GM12864 (cell line): ENCODE data around the gene TAX1BP1.

Source experiments
- DNase-seq: peaks from one replicate; pipeline ENCODE4 v3.0.0-alpha.2; 2011; ENCODE audit warnings: low read depth
- H3K4me3 ChIP-seq: 2 replicates; pipeline ENCODE4 v1.5.1; 2011; ENCODE audit warnings: mild to moderate bottlenecking, low read depth, low read length, control low read depth
- CTCF ChIP-seq: IDR thresholded peaks from 2 replicates; pipeline ENCODE4 v1.5.1; 2011; ENCODE audit warnings: low read depth, mild to moderate bottlenecking, moderate library complexity, low read length, control low read depth, inconsistent platforms; ENCODE audit errors: missing control alignments

TAX1BP1 gene

GRCh38 chr7:27746978-27747377 is 7.0 kb downstream of the TAX1BP1 start:
- DNase-seq, result no peak
- H3K4me3 ChIP-seq, result no peak overlapping the region
- TF ChIP-seq CTCF, result no peak

GRCh38 chr7:27747589-27748368 is 7.8 kb downstream of the TAX1BP1 start:
- DNase-seq, result no peak

GRCh38 chr7:27750316-27750715 is 10.4 kb downstream of the TAX1BP1 start:
- no peak for TF ChIP-seq CTCF
- H3K4me3 ChIP-seq, result no peak overlapping the region
- no peak for DNase-seq

More at GRCh38 chr7:27747589-27748368, 7.8 kb downstream of the TAX1BP1 start:
- TF ChIP-seq CTCF, result no peak
- H3K4me3 ChIP-seq, result no peak overlapping the region

DNA sequence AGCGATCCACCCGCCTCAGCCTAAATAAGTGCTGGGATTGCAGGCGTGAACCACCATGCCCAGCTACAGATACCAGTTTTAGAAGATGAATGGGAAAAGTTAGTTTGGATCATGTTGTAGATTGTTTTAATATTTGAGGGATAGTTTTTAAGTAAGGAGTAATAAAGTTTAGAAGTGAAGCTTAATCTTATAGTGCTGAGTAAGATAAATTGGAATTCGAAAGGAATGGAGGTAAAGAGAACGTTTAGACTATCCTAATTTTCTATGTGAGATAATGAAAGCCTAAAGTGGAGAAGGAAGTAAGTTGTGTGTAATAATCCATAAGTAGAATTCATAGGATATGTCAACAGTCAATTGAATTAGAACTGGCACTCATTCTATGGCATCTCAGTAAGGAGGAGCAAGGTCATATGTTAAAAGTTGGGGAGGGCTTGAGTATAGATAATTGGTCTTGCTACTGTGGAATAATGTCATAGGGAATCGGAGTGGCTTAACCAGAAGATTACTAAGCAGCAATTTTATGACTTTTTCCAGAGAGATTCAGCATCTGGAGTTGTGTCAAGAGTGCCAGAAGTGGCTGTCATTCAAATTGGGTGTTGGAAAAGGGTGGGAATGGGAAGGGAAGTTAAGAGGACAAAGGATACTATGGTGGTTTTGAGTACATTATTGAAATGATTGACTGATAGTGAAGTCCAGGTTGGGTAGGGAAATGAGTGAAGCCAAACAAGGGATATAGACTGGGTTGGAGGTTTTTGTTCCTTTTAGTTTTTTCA is 12.1 kb downstream of the TAX1BP1 start:
- DNase-seq, result no peak
- H3K4me3 ChIP-seq, result no peak overlapping the region
- TF ChIP-seq CTCF, result no peak

GRCh38 chr7:27753863-27754262 is 13.9 kb downstream of the TAX1BP1 start:
- no peak overlapping the region for H3K4me3 ChIP-seq
- no peak for DNase-seq
- TF ChIP-seq CTCF, result no peak

GRCh38 chr7:27756298-27756697 is 16.3 kb downstream of the TAX1BP1 start:
- no peak overlapping the region for H3K4me3 ChIP-seq
- no peak for TF ChIP-seq CTCF
- DNase-seq, result no peak

DNA sequence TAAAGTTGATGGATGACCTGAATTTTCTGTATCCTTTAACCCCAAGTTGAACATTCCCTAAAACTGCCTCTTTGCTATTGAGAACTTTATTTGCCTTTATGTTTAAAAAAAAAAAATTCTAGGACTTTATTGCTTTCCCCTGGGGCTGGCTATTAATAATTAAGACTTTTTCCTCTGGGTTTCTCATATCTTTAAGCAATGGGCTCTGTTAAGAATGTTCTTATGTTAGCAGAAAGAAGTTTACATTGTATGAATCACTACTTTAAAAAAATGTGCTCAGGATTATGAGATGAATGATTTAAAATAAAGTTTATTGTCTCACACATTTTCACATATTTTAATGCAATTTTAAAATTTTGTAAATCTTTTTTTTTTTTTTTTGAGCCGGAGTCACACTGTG is 19.5 kb downstream of the TAX1BP1 start:
- TF ChIP-seq CTCF, result no peak
- no peak for DNase-seq

More for the DNA sequence above, 19.5 kb downstream of the TAX1BP1 start:
- no peak overlapping the region for H3K4me3 ChIP-seq
